Measurements from ENCODE around the gene DCANP1.
A peak's percentile ranks its signal among the peaks of the same experiment; 100 is the strongest.

DCANP1 gene

DNA sequence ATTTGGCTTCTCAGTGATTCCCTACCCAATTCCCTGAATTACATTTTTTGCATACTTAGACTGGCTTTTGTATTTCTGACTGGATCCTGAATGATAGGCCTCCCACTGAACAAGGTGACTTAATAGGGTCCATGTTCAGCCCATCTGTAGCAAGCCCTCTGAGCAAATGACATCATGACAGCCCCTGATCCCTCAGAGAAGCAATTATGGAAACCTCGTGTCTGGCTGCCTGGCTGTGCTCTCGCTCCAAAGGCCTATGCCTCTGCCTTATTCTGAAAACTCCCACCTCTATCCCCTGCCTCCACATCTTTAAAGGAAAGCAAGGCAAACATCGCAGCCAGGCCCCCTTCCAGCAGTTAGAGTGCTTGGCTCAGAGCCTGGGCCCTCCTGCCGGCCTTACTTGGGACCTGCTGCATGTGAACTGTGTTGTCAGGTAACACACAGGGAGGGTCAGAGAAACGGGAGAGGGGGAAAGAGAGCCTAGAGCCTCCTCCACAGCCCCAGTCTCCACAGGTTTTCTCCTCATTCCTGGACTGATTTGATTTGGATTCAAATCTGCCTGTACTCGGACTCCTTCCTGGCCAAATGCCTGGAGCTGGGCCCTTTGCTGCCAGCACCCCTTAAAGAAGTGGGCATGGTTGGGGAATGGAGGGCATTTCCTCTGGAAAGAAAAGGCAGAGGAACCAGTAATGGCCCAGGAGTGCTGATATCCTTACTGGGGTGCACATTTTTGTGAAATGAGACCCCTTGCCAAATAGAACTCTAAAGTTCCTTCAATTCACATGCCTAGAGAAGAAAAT, 3.8 kb downstream of the DCANP1 start:
- no peak for FAIRE-seq

GRCh38 chr5:135442431-135443160, 4.6 kb downstream of the DCANP1 start:
- FAIRE-seq: no peak
- no peak for DNase-seq (ENCODE audit: insufficient read length, low spot score)

More for the DNA sequence above, 3.8 kb downstream of the DCANP1 start:
- no peak for DNase-seq (ENCODE audit: insufficient read length, low spot score)

DNA sequence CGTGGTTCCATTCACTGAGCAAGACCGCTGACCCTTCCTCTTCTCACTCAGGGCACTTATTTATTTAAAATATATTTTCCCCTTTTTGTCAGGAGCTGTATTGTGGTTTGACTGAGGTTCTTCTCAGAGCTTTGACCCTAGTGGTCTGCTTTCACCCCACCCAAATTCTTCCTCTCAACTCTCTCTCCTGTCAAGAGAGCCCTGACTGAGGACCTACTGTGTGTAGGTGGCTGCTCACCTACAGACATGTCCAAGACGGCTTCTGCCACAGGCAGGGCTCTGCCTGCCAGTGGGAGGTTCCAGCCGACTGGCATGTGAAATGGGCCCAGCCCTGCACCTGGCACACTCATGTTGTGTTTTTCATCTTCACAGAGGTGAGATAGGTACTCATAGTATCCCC, 5.2 kb downstream of the DCANP1 start:
- DNase-seq (ENCODE audit: insufficient read length, low spot score) (no peak), FAIRE-seq (no peak)

DNA sequence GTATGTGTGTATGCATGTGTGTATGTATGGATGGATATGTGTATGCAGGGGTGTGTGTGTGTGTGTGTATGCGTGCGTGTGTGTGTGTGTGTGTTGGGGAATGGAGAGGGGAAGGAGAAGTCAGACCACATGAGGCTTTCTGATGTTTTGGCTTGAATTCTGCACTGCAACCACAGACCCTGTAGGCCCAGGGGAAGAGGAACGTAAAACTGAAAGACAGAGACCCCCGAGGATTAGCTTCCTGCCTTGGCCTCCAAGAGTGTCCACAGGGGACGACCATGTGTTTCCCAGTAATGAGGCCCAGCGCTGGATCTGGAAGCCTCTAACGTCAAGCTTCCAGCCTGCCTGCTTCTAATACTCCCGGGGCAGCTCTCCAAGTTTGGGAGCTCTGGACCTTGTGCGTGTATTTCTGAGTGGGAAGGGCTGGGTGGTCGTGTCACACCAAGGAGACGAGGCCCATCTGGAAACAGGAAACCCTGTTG, 5.8 kb downstream of the DCANP1 start:
- DNase-seq (ENCODE audit: insufficient read length, low spot score): no peak

GRCh38 chr5:135440916-135441315, 6.2 kb downstream of the DCANP1 start:
- no peak for FAIRE-seq
- no peak for DNase-seq (ENCODE audit: insufficient read length, low spot score)

More for the DNA sequence above, 5.8 kb downstream of the DCANP1 start:
- no peak for FAIRE-seq

DNA sequence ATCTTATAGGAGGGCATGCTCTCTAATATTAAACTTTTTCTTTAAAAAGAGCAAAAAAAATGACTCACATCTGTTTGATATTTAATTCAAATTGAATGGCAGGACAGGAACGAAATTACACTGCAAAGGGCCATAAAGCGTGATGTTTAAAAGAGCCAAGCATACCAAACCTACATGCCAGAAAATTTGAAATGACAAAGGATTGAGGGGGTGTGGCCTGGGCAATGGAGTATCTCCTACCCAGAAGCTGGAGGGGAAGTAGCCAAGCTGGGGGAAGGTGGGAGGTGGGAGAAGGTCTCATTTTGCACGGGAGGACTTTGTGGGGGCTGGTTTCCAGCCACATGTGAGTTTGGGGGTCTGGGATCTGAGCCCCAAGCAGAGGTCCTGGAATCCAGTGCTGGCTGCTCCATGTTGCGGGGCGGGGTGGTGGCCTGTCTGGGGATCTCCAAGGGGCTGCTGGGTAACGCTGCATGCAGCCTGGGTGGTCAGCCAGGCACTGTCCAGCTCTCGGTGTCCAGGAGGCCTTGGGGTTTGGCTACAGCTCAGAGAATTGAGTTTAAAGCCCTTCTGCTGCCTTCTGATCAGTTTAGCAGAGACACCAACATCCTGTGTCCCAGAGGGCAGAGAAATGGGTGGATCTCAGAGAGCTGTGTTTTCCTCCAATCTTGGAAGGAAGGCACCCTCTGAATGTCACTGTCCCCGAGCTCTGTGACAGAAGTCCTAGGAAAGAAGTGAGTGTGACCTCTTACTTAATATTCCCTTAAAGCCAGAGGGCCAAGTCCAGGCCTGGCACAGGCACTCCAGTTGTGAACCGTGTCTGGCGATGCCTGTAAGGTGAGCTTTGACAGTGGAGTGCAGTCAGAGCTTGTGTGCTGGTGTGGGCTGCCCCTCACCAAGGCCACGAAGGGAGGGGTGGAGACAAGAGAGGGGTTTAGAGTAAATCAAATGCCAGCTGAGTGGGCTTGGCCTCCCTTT, 7.6 kb downstream of the DCANP1 start:
- FAIRE-seq (no peak), DNase-seq (ENCODE audit: insufficient read length, low spot score) (no peak)

GRCh38 chr5:135438636-135439221, 8.4 kb downstream of the DCANP1 start:
- no peak for FAIRE-seq

DNA sequence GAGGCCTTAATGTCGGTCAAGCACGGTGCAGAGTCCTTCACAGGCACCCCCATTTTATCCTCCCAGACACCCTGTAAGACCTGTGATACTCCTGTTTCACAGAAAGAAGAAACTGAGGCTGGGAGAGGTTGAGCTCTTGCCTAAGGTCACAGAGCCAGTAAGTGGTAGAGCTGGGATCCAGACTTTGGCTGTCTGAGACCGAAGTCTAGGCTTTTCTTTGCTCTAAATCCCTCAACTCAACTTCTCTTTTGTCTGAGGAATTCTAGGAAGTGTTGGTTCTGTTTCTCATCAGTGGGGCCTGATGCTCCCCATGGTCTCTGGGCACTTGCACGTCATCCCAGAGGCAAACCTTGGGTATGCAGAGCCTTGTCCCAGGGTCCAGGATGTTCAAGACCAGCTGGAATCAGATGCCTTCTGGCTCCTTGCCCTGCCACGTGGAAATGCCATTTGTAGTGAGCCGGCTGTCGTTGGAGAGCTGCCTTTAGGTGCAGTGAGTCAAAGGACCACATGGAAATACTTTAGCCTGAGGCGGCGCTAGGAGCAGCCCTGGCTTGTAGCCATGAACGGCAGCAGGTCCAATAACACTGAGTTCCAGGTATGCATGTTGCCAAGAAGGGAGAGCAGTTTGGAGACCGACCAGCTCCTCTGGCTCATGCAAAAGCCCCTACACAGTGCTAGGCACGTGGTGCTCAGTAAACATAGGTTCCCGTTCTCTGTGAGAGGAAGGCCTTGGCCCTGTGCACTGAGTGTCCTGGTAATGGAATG, 9.2 kb downstream of the DCANP1 start:
- DNase-seq (ENCODE audit: insufficient read length, low spot score) (peak; percentile 48), FAIRE-seq (peak; percentile 48)

More at GRCh38 chr5:135438636-135439221, 8.4 kb downstream of the DCANP1 start:
- no peak for DNase-seq (ENCODE audit: insufficient read length, low spot score)

GRCh38 chr5:135437422-135437795, 9.7 kb downstream of the DCANP1 start:
- FAIRE-seq (no peak), DNase-seq (ENCODE audit: insufficient read length, low spot score) (no peak)

DNA sequence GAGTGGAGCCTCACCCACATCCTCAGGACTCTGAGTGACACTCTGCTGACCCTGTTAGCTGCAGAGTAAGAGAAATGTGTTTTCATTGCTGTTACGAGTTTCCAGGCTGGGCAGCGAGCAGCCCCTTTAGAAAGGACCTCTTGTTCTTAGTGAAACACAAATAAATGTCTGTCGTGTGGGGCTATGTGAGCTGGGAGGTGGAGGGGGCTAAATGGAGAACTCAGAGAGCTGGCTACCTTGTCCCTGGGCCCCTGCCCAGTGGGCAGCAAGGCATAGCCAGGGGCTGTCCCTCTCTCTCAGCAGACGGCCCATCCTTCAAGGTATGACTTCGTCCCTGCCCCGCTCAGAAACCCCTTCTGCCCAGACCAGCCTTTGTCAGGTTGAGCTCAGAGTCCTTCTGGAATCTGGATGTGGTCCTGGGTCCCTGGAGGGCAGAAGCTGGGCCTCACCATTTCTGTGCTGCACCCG, 10.2 kb downstream of the DCANP1 start:
- FAIRE-seq: no peak
- DNase-seq (ENCODE audit: insufficient read length, low spot score): no peak

- FAIRE-seq: no peak
- no peak for DNase-seq (ENCODE audit: insufficient read length, low spot score)
These were observed 11.4 kb downstream of the DCANP1 start for GRCh38 chr5:135435467-135436330.

DNA sequence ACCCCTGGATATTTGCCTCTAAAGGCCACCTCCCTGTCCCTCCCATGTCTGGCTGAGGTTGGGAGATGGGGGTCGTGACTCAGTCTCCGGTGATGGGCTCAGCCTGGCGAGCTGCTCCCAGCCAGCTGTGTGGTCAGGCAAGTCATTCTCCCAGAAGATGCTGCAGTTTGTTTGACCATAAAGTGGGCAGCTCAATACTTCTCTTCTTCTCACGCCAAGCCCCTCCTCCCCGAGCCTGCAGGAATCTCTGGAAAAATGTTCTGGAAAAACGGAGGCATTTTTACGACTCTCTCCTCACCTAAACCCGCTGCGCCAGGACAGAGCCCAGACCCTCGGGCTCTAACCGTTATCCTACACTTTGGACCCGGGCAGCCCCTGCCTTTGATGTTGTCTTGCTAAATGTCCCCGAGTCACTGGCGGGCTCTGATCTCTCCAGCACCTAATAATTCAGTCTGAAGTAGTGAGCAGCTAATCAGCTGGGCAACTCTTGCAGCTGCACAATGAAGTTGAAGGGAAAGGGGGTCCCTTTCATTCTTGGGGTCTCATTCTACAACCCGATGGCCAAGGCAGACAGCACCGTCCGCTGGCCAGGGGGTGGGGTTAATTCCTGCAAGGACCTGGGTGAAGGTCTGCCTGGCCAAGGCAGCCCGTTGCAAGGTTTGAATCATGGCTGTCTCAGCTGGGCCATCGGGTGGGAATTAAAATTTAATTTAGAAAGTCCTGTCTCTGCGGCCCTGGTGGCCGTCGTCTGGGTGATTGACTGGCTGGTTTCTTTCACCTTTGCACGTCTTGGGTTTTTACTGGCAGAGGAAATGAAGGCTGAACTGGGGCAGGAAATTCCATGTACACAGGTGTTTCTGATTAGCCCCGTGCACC, 12.3 kb downstream of the DCANP1 start:
- no peak for FAIRE-seq
- DNase-seq (ENCODE audit: insufficient read length, low spot score): no peak

DNA sequence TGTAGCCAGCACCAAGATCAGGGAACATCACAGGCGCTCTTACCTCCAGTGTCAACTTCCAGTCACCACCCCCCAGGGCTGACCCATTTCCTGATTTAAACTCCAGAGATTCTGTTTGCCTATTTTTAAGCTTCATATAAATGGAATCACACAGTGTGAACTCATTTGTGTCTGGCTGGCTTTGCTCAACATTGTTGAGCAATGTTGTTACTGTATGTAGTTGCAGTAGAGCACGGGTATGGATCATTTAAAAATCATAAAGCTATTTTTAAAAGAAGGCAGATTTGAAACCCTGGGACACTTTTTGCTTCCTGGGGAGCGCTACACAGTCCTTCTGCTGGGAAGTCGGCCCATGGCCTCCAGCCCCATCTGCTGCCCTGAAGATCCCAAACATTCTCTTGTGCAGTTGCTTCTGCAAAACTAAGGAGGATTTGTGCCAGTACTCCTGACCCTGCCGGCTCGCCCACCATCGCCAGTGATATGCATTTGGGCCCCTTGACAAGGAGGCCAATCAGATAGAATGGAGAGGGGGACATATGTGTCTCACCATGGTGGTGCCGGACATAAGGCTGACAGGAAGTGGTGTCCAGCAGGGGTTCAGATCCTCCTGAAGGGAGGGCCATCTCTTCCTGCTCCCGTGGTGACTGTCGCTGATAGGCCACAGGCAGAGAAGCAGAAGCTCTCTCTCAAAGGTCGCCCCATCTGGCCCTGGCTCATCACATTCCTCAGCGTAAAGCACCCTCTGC, 13.3 kb downstream of the DCANP1 start:
- DNase-seq (ENCODE audit: insufficient read length, low spot score) (no peak), FAIRE-seq (no peak)

- no peak for FAIRE-seq
These were observed 15.0 kb downstream of the DCANP1 start for GRCh38 chr5:135432113-135432512.

GRCh38 chr5:135430135-135430437, 17.1 kb downstream of the DCANP1 start:
- DNase-seq (ENCODE audit: insufficient read length, low spot score): no peak
- no peak for FAIRE-seq

More at GRCh38 chr5:135432113-135432512, 15.0 kb downstream of the DCANP1 start:
- no peak for DNase-seq (ENCODE audit: insufficient read length, low spot score)

- no peak for DNase-seq (ENCODE audit: insufficient read length, low spot score)
These were observed 17.6 kb downstream of the DCANP1 start for GRCh38 chr5:135429301-135430134.

More at GRCh38 chr5:135429301-135430134, 17.6 kb downstream of the DCANP1 start:
- FAIRE-seq: no peak
